ENCODE measurements around the gene MFNG.
A peak's percentile ranks its signal among the peaks of the same experiment; 100 is the strongest.

MFNG gene

GRCh38 chr22:37435970-37436603 lies 50.1 kb downstream of the MFNG start:
- H3K4me3 ChIP-seq (replicated peaks in 1 of 2; ENCODE audit: low read depth in 2 of 2, low read length in 2 of 2): no peak overlapping the region
- no peak for TF ChIP-seq CTCF (IDR thresholded peaks at IDR 0.05; ENCODE audit: low read depth, low read length)
- DNase-seq (ENCODE audit: low read depth in 2 of 2): no peak

GRCh38 chr22:37433786-37434185 lies 52.4 kb downstream of the MFNG start:
- H3K4me3 ChIP-seq (replicated peaks in 1 of 2; ENCODE audit: low read depth in 2 of 2, low read length in 2 of 2): no peak overlapping the region
- no peak for DNase-seq (ENCODE audit: low read depth in 2 of 2)
- TF ChIP-seq CTCF (IDR thresholded peaks at IDR 0.05; ENCODE audit: low read depth, low read length): no peak

DNA sequence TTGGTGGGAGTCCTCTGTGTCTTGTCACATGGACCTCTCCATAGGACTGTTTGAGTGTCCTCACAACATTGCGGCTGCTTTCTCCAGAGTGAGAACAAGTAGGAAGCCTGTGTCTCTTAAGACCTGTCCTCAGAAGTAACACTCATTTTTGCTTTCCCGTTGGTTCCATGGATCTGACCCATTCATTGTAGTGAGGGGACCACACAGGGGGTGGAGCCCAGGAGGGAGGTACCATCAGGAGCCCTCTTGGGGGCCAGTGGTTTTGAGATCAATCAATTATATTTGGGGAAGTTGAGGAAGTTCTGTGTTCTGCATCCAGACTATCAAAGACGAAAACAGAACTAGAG lies 53.5 kb downstream of the MFNG start:
- DNase-seq (ENCODE audit: low read depth in 2 of 2): no peak
- TF ChIP-seq CTCF (IDR thresholded peaks at IDR 0.05; ENCODE audit: low read depth, low read length): no peak

DNA sequence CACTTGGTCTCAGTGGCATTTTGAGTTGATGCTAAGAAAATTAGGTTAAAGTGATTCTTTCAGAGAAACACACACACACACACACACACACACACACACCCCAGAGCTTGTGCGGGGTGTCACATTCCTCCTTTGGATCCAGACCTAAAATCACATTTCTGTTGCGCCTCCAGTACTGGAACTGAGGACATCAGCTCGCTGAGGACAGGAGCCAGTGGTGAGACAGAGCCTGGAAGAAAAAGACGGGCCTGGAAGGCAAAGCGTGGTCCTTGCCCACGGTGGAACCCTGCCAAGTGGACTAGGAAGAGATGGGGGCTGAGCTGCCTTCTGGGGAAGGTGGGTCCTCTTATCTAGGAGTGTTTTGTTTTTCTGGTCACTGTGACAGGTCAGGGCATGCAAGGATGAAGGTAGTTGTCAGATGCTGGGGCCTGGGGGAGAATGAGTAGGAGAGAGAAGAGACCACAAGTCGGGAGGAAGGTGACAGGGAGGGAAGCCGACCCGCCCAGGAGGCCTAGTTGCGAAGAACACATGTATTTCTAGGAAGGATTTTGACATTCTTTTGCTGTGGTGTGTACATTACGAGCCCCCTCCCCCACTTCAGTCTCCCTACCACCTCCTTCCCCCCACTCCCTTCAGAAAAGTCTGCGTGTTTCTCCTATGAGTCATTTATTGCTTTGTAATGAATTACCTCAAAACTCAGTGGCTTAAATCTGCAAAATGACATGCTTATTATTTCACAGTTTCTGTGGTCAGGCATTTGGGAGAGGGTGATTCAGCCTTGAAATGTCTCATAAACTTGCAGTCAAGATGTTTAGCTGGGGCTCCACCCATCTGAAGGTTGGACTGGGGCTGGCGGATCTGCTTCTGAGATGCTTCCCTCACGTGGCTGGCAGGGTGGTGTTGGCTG lies 54.1 kb downstream of the MFNG start:
- H3K4me3 ChIP-seq (replicated peaks in 1 of 2; ENCODE audit: low read depth in 2 of 2, low read length in 2 of 2): no peak overlapping the region
- peak; percentile 96 to 98 for DNase-seq (ENCODE audit: low read depth in 2 of 2)
- TF ChIP-seq CTCF (IDR thresholded peaks at IDR 0.05; ENCODE audit: low read depth, low read length): no peak

More for the DNA sequence above, 53.5 kb downstream of the MFNG start:
- H3K4me3 ChIP-seq (replicated peaks in 1 of 2; ENCODE audit: low read depth in 2 of 2, low read length in 2 of 2): no peak overlapping the region

- no peak overlapping the region for H3K4me3 ChIP-seq (replicated peaks in 1 of 2; ENCODE audit: low read depth in 2 of 2, low read length in 2 of 2)
- DNase-seq (ENCODE audit: low read depth in 2 of 2): no peak
- no peak for TF ChIP-seq CTCF (IDR thresholded peaks at IDR 0.05; ENCODE audit: low read depth, low read length)
Measured at GRCh38 chr22:37431366-37431765, 54.8 kb downstream of the MFNG start.

GRCh38 chr22:37430941-37431340 lies 55.2 kb downstream of the MFNG start:
- no peak for TF ChIP-seq CTCF (IDR thresholded peaks at IDR 0.05; ENCODE audit: low read depth, low read length)
- H3K4me3 ChIP-seq (replicated peaks in 1 of 2; ENCODE audit: low read depth in 2 of 2, low read length in 2 of 2): no peak overlapping the region
- DNase-seq (ENCODE audit: low read depth in 2 of 2): no peak
